H4 (cell line): ENCODE data around the gene GPAT3. TPM values are rescaled to one million over a fixed set of nuclear protein-coding genes. Genes with fewer than 3 reads are reported as not detected.
"Not testable (repeated sequence)": the region's sequence is repeated elsewhere in the genome, so short reads cannot be mapped to it uniquely, and the experiment has no call there.

Experiments
- DNase-seq: peaks from one replicate; pipeline ENCODE4 v3.0.0-alpha.2; 2015; ENCODE audit warnings: low spot score
- total RNA-seq: library from RNA; depleted of rRNA; stranded (reverse); fragments of >200 nt; shearing (Covaris generic); gene quantifications from 2 replicates; pipeline ENCODE4 v1.2.3, GENCODE V29; 2014

The GPAT3 gene
- total RNA-seq, 1 experiment from 2014 or later = 69.7 TPM

DNA sequence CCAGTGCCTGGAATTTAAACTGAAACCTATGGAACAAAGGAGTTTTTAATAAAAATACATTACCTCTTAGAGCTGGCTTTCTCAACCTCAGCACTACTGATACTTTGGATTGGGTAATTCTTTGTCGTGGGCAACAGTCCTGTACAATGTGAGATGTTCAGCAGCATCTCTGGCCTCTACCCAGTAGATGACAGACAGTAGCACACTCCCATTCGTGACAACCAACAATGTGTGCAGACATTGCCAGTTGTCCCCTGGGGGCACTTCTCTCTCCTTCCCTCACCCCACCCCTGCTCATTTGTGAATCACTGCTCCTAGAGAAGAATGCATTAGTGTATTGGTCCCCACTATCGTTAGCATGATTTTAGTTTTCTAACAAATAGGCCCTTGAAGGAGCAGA, 16.2 kb downstream of the GPAT3 start:
- peak; percentile 81 for DNase-seq

DNA sequence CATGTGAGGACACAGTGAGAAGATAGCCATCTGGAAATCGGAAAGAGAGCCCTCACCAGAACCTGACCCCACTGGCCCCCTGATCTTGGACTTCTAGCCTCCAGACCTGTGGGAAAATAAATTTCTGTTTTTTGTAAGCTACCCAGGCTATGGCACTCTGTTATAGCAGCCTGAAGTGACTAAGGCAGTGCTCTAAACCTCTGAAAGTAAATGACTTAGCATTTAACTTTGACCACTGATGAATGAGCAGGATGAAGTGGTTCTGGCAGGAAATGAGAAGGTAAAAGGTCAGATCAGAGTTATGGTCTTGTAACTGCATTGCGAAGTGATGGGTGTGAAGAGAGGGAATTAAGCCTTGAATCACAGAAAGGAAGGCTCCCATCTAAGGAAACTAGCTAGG, 17.0 kb downstream of the GPAT3 start:
- peak; percentile 92 for DNase-seq

DNA sequence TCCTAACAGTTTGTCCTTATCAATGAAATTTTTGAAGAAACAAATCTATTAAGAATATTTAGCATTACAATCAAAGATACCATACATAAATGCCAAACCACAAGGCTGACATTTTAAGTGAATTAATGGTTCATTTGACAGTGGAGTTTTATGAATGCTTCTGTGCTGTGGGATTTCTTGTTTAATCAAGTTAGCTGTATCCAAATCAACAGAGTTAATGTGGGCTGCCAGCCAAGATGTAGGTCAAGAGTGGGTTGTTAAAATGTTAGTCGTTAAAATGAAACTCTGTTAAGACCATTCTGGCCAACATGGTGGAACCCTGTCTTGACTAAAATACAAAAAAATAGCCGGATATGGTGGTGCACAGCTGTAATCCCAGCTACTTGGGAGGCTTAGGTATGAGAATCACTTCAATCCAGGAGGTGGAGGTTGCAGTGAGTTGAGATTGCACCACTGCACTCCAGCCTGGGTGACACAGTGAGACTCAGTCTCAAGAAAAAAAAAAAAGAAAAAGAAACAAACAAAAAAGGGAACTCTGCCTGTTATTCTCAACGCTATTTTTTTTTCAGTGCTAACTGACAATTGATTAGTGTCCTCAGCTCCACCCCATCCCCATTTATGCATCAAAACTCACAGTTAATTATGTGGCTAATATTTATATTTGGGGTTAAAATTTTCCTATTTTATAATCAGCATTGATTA, 20.2 kb downstream of the GPAT3 start:
- no peak for DNase-seq

DNA sequence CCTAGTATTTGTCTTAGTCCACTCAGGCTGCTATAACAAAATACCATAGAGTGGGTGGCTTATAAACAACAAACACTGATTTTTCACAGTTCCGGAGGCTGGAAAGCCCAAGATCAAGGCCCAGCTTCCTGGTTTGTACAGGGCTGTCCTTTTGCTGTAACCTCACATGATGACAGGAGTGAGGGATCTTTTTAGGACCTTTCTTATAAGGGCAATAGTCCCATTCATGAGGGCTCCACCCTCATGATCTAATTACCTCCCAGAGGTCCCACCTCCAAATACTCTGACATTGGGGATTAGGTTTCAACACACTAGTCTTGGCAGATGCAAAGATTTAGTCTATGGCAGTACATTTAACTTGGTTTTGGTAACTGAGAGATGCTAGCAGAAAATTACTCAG, 20.9 kb downstream of the GPAT3 start:
- DNase-seq = no peak

DNA sequence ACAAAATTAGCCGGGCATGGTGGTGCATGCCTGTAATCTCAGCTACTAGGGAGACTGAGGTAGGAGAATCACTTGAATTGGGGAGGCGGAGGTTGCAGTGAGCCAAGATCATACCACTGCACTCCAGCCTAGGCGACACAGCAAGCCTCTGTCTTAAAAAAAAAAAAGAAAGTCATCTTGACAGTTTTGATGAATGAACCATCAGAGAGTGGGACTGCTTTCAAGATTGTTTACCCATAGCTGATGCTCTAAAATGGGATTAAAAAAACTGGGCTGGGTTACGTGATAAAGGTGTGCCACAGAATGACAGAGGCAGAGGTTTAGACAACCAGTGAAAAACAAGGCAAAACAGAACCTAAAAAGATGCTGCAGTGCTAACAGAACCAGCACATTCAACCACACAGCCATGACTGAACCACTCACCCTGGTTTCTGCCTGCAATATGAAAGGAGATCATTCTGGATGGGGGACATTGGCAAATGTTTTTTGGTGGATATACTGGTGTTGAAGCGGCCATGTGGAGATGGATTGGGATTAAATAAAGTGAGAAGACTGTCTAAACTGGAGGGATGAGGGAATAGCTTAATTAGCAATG, 22.2 kb downstream of the GPAT3 start:
- no peak for DNase-seq

DNA sequence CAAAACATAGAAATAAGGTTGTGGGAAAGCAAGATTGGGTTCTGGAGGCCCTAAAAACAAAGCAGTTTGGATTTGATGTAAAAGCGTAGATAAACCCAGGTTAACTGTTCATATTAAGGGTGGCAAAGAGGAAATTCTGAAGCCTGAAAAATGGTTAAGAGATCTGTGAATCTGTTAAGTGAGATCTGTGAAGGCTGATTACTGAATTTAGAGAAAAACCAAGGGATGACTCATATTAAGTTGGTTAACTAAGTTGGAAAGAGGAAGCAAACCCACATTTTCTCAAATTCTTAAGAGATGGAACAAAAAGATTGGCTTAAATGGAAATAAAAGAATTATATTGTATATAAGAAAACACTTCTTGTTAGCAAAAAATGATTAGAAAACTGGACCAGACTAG, 22.8 kb downstream of the GPAT3 start:
- DNase-seq = no peak

DNA sequence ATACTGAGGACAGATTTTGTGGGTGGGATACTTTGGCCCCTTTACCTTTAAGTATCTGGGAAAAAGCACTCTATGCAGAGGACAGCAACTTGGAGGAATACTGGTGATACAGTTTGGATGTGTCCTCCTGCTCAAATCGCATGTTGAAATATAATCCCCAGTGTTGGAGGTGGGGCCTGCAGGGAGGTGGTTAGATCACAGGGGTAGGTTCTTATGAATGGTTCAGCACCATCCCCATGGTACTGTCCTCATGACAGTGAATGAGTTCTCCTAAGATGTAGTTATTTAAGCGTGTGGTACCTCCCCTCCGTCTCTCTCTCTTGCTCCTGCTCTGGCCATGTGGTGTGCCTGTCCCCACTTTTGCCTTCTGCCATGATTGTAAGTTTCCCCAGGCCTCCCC, 24.6 kb downstream of the GPAT3 start:
- DNase-seq = no peak

DNA sequence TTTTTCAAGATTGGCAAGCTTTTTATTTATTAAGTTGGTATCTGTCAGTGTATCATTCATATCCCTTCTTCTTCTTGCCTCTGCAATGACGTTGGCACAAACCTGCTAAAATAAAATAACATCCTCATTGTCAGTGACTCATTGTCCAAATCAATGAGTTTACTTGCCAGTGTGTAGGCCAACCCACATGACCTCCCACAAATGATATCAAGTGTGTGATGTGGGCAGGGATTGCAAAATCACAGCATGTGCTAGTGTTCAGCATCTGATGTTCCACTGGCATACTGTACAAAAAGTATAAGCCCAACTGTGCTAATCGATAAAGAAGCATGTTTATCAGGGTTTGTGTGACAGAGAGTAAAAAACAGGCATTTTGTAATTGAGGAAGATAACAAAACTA, 25.5 kb downstream of the GPAT3 start:
- DNase-seq = peak; percentile 73

DNA sequence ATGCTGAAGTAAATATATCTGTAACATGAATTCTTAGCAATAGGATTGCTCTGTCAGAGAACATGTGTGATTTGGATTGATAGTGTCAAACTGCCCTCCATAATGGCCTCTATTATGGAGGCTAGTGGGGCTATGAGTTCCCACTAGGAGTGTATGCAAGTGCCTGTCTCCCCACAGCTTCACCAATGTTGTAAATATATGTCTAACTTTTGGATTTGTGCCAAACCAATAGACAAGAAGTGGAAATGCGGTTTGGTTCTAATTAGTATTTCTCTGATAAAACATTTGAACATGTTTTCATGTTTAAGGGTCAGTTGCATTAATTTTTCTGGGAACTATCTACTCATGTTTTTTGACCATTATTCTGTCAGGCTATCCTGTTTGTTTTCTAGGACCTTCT, 28.1 kb downstream of the GPAT3 start:
- DNase-seq = no peak

DNA sequence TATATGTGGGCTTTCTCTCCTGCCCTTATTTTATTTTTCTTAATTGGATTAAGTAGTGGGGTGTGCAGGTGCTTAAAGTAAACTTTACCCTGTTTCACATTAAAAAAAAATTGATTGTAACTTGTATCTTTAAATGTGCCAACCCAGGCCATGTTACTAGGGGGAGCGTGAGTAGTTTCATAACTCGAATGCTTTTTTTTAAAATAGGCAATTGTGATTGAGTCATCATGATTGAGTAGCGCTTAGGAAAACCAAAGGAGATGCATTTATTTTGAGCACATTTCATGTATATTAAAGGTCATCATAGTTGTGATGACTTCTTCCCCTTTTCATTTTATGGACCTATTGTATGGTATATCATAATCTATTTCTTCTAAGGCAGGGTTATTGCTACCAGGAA, 32.2 kb downstream of the GPAT3 start:
- no peak for DNase-seq

DNA sequence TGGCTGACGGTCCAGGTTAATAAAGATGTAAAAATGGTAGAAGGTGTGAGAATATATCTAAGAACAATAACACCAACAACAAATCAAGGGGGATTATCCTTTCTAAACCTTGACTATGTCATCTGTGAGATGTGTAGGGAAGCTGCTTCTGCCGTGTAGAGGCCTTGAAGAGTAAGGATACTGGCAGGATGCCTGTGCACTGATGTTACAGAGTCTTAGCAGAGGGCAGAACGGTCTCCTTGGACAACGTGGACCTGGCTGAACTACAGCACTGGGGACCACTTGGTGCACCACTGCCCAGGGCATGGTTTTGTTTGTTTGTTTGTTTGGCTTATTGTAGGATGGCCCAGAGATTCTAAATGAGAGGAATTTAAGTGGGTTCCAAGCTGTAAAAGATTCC, 33.5 kb downstream of the GPAT3 start:
- no peak for DNase-seq

DNA sequence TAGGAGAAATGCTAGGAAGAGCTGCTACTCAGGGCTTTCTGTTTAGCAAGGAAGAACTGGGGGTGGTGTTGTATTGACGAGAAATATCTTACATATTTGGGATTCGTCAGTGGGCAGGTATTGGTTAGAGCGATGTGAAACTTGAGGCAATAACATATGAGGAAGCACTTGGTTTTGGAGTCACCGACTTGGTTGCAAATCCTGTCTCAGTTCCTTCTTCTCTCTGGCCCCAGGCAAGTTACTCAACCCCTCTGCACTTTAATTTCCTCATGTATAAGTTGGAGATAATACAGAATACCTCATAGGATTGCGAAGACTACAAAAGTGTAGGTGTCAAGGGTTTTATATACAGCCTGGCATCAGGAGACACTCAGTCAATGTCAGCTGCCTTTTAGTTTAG, 34.1 kb downstream of the GPAT3 start:
- DNase-seq = no peak

DNA sequence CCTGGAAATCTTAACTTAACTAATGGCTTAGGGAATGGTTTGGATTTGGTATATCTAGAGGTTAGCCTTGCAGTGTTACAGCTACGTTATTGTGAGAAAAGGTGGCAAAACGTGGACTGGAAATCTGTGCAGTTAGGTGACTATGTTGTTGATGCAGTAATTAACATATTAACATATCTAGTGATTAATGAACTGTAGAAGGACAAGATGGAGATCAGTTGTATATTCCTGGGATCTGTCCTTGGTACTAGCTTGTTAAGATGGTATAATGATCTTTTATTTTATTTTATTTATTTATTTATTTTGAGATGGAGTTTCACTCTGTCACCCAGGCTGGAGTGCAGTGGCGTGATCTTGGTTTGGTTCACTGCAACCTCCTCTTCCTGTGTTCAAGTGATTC, 36.9 kb downstream of the GPAT3 start:
- DNase-seq = no peak

DNA sequence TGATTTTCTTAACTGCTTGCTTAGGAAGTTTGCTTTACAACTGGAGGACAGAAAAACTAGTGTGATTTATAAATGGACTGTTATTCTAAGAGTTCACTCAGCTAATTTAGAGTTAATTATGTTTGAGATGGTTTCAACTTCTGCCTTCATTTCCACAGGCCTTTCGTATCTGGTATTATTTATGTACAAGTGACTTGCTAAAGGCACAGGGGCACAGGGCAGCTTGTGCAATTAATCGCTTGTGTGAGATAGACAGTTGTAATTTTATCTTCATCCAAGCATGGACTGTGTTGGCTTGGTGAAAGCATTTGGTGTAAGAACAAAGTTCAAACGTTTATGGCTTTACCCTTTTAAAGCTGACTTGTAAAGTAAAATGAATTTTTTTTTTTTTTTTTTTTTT, 38.3 kb downstream of the GPAT3 start:
- DNase-seq = no peak

DNA sequence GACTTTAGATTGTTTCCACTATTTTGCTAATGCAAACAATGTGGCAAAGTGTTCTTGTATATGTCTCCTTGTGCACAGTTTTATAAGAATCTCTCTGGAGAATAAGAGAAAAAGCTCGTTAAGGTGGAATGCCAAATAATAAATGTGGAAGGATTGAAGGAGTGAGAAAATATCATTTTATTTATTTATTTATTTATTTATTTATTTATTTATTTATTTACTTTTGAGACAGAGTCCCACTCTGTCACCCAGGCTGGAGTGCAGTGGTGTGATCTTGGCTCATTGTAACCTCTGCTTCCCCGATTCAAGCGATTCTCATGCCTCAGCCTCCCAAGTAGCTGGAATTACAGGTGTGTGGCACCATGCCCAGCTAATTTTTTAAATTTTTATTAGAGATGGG, 40.3 kb downstream of the GPAT3 start:
- DNase-seq = not testable (repeated sequence)

DNA sequence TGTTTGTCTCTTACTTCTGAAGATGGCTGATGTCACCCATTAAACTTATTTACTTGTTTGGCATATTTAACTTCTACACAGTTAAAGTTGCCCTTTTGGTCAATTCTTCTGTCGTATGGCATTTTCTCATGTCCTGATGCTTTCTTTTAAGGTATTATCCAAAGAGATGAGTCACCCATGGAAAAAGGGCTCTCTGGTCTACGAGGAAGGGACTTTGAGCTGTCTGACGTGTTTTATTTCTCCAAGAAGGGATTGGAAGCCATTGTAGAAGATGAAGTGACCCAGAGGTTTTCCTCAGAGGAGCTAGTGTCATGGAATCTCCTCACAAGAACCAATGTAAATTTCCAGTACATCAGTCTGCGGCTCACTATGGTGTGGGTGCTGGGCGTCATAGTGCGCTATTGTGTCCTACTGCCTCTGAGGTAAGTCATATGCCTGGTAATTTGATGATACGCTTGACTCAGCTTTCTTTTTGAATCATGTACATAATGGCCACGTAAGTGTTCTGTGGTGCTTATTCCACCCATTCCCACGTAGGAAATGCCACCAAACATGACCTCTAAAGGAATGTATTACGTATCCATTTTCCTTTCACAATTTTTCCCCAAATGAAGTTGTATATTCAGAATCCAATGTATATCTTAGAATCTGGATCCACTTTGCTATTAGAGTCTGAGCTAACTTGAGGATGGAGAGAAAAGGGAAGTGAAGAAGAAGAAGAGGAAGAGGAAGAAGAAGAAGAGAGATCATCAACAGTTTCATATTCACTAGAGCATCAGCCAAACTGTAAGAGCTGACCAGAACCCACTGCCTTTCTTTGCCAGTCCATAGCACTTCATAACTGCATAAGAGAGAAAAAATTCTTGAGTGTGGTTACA, 45.7 kb downstream of the GPAT3 start:
- no peak for DNase-seq

DNA sequence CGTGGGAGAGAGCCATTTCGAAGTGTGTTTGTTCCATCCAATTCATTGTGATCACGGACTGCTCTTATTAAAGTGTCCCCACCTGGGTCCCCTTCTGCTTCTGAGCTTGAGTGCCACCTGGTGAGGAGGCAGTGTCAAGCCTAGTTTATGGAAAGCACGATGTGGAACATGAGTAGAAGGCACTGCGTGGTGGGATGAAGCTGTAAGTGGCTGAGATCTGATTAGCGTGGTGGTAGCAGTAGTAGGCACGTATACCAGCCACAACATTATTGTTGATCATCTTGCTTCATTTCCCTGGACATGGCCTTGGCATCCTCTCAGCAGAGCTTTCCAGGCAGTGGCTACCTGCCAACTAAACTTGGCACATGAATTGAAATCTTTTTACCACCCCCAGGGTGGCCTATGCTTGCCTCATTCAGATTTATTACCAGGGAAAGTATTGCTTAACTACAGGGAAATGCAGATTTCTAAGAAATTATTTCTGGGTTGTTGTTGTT, 46.4 kb downstream of the GPAT3 start:
- DNase-seq = peak; percentile 88

DNA sequence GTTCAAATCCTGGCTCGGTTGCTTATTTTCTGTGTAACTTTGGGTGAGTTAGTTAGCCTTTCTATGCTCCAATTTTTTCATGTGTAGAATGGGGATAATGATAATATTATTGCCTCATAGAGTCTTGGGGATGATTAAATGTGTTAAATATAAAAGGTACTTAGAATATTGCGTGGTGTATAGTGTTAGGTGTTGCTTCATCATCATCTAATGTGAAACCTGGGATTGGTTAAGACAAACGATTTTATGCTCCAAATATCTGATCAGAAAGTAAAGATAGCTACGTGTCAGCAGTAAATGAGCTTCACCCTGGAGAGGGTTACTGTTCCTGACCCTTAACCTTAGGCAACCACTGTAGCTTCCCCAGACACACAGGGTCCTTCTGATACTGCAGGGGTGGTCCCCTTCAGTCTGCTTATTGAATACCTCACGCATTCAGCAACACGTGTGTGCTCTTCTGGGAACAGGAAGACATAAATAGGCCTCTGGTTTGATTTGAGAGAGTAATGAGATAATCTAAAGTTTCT, 50.1 kb downstream of the GPAT3 start:
- no peak for DNase-seq

DNA sequence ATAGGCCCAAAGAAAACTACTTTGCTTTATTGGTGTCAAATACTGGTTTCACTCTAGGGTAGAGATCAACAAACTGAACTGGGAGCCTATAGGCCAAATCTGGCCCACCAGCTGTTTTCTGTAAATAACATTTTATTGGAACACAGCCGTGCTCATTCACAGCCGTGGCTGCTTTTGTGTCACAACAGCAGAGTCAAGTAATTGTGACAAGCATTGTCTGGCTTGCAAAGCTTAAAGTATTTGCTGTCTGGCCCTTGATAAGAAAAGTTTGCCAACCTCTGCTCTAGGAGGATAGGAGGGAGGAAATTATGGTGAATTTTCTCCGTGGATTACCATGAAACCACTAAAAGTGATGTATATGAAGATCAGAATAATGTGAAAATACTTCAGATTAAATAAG, 53.4 kb downstream of the GPAT3 start:
- DNase-seq = no peak

DNA sequence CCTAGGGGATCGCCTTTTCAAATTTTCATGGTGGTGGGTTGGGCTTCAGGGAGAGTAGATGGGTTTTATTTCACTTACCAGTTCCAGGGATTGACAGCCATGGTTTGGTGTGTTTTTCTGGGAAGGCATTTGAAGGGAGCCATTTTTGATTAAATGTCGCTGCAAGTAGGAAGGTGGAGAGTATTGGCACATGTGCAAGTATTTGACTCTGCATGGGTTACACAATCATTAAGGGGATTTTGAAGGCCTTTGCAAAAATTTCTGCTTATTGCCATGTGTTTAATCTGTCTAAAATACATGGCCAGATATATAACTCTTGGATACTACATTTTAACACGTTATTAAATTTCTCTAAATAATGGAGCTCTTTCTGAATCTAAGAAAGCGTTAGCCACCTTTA, 55.1 kb downstream of the GPAT3 start:
- no peak for DNase-seq

DNA sequence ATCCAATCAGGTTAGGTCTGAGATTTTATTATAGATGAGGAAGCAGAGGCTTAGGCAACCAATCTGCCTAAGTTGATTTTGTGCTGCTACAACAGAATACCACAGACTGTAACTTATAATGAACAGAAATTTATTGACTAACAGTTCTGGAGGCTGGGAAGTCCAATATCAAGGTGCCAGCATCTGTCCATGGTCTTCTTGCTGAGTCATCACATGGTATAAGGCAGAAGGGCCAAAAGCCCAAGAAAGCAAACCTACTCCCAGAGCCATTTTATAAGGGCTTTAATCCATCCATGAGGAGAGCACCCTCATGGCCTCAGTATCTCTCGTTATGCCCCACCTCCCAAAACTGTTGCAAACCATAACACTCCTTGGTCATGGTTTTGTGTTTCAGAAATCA, 55.8 kb downstream of the GPAT3 start:
- DNase-seq = no peak

DNA sequence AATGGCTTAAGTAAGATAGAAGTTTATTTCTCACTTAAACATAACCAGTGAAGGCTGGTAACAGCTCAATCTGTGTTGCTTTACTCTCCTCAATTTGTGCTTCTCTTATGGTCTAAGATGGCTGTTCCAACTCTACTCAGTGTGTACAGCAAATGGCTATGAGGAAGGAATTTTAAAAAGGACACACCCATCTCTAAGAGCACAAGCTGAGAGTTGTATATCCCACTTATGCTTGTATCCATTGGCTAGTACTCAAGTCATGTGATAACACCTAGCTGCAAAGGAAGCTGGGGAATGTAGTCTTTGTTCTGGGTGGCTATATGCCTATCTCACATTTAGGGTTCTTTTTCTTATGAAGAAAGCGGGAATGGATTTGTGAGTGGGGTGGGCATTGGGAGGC, 63.3 kb downstream of the GPAT3 start:
- DNase-seq = peak; percentile 38

DNA sequence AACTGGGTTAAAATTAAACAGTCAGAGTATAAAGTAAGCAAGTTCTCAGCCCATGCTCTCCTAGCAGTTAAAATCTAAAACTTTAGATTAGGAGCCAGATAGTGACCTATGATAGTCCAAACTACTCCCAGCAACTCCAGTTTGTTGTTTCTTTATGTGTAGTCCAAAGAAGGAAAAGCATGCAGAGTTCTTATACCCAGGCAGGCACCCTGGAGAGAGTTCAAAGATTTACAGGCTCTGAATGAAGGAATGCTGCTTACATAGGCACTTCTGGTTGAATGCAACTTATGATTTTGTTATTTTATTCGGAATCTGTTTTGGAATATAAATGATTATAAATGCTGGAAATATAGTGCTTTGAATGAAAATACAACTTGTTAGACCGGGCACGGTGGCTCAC, 67.2 kb downstream of the GPAT3 start:
- no peak for DNase-seq
